ENCODE measurements around the gene SLC27A5.

SLC27A5 gene, protein sequence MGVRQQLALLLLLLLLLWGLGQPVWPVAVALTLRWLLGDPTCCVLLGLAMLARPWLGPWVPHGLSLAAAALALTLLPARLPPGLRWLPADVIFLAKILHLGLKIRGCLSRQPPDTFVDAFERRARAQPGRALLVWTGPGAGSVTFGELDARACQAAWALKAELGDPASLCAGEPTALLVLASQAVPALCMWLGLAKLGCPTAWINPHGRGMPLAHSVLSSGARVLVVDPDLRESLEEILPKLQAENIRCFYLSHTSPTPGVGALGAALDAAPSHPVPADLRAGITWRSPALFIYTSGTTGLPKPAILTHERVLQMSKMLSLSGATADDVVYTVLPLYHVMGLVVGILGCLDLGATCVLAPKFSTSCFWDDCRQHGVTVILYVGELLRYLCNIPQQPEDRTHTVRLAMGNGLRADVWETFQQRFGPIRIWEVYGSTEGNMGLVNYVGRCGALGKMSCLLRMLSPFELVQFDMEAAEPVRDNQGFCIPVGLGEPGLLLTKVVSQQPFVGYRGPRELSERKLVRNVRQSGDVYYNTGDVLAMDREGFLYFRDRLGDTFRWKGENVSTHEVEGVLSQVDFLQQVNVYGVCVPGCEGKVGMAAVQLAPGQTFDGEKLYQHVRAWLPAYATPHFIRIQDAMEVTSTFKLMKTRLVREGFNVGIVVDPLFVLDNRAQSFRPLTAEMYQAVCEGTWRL

DNA sequence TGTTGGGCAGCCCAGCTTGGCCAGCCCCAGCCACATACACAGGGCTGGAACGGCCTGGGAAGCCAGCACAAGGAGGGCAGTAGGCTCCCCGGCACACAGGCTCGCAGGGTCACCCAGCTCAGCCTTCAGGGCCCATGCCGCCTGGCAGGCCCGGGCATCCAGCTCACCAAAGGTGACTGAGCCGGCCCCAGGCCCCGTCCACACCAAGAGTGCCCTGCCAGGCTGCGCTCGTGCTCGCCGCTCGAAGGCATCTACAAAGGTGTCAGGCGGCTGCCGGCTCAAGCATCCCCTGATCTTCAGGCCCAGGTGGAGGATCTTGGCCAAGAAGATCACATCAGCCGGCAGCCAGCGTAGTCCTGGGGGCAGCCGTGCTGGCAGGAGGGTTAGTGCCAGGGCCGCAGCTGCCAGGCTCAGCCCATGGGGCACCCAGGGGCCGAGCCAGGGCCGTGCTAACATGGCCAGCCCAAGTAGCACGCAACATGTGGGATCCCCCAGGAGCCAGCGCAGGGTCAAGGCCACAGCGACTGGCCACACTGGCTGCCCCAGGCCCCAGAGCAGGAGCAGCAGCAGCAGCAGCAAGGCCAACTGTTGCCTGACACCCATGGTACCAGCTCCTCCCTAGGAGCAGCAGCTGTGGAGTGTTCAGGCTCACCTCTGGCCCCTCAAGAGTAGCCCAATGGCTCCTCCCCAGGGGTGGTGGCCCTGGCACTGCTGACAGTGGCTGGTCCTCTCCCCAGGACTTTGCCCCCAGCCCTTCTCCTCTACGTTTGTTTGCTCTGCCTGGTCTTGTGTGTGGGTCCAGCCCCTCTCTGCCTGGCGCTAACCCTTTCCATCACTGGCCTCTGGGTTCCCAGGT, at the start of gene SLC27A5:
Gene SLC27A5, minus strand, starts transcription at position 640 of the 856 bp plus-strand sequence. Its CDS starts 37 bp downstream, at position 603.
- no peak for DNase-seq

- no peak for DNase-seq
Measured at GRCh38 chr19:58560921-58561320, 49.1 kb upstream of the SLC27A5 start.

DNA sequence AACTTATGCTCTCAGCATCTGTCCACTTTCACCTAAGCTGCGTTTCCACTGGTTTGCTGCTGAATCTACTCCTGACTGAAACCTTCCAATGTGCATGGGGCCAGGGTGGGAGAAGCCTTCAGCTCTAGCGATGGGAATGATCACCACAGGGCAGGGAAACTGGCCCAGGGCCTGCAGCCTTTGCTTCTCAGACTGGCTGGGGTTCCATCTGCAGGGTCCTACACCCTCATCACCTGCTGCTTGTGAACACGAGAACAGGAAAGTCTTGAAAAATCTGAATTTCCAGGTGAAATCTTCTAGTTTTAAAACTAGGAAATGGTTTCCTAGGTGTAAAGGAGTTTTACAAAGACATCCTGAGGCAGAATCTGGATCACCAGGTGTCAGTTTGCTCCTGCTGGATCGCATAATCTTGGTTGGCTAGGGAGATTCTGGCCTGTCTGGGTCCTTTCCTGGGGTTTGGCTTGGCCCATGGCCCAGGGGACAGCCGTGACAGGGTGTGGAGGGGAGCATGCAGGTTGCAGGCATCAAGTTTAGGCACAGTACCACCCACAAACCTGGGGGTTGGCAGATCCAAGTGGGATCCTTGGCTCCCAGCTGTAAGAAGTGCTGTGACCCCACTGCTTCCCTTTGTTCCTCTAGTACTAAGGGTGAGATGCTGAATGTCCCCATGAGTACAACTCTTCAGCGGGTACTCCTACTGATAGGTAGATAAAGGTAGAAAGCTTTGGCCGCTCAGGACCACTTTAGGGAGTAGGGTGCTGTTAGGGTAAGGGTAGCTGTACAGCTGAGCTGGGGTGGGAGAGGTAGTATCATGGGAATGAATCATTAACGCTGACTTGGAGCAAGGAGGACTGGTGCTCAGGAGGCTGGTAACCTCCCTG, 48.5 kb upstream of the SLC27A5 start:
- DNase-seq, result no peak

GRCh38 chr19:58559275-58560006, 47.6 kb upstream of the SLC27A5 start:
- peak; percentile 48 to 70 for DNase-seq

DNA sequence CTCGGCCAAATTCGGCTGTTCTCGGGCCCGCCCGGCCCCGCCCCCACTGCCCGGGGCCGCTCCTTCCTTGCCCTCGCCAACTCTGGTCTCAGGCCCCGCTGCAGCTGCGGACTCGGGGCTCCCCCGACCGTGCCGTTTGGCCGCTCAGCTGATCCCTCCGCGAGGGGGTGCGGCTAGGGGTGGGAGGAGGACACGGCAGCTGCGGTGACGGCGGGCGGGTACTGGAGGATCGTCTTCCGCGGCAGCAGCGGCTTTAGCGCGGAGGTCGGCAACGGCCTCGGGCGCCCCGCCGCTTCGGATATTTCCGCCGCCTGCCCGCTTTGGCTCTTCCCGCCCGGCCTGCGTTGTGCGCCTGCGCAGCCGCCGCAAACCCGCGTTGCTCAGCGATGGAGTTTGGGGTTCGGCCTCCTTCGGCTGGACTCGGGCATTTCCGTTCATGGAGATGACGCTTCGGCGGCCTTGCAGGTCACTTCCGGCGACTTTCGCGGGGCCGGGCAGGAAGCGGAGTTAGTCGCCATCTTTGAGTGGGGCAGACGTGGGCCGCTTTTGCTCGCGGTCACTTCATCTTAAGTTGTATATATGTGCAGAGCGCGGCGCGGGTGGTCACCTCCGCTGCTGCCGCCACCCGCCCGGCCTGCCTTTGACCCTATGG, 47.0 kb upstream of the SLC27A5 start:
- peak; percentile 98 to 100 for DNase-seq

- DNase-seq, result peak; percentile 56 to 61
Measured at GRCh38 chr19:58558066-58558622, 46.4 kb upstream of the SLC27A5 start, which contains the start of gene UBE2M. Gene UBE2M (minus strand): TSS chr19:58558611. CDS start chr19:58558381, 230 bp downstream.

DNA sequence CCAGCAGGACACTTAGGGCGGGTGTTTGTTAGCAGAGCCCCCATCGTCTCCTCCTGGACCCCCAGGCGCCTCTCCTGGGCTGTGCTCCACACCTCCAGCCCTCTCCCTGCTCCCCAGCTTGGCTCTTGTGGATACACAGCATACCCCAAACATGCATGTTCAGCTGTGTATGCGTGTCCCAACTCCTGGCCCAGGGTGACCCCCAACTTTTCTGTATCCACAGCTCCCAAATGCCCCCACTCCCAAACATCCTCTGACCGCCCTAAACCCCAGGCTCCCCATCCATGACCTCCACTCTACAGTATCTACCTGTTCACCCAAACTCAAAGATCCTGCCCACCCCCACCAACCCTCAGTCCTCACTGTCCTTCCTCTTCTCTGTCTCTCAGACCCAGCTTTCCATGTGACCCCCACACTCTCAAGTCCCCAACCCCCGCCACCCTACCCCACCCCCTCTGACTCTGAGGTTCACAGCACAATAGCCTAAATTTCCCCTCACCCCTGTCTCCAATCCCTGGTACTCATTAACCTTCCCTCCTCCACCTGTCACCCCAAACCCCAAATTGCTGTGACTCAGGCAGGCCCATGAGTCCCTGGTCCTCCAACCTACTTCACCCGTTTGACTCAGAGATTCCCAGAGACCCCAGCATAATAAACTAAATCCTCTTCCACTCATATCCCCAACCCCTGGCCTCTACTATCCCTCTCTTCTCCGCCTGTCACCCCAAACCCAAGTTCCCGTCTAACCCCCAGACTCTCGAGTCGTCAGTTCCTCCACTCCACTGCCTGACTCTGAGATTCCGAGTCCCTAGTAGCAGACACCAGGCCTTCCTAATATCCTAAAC, 45.7 kb upstream of the SLC27A5 start:
- DNase-seq, result no peak

- DNase-seq, result no peak
Measured at GRCh38 chr19:58556622-58557220, 44.9 kb upstream of the SLC27A5 start.

DNA sequence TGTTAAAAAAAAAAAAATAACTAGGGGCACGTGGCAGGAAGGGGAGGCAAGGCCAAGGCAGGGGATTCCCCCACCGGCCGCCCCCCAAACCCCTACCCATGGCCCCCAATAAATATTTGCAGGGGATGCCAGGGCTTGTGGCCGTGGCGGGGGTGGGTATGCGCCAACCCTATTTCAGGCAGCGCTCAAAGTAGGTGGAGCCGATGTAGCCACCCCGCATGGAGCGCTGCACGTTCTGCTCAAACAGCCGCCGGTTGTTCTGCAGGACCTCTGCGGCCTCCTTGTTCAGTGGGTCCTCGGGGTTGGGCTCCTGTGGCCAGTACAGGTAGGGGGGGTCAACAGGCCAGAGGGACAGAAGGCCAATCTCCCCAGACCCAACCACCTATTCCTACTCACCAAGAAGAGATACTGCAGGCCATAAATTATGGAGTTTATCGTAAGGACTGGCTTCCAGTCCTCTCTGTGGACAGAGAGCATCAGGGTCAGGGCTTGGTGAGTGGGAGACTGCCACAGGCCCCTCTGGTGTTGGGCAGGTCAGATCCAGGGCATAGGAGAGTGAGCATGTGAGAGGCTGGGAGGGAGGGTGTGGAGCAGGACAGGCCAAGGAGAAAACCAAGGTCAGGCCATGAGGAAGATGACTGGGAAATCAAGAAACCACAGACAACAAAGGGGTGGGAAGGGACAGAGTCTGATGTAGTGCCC, 44.3 kb upstream of the SLC27A5 start:
- DNase-seq, result no peak

GRCh38 chr19:58555369-58555885, 43.6 kb upstream of the SLC27A5 start:
- no peak for DNase-seq

GRCh38 chr19:58554494-58555368, 42.9 kb upstream of the SLC27A5 start, which contains the start of gene CHMP2A:
Gene CHMP2A (minus strand): TSS chr19:58555105. CDS start chr19:58554212, 893 bp downstream.
- peak; percentile 94 to 98 for DNase-seq

DNA sequence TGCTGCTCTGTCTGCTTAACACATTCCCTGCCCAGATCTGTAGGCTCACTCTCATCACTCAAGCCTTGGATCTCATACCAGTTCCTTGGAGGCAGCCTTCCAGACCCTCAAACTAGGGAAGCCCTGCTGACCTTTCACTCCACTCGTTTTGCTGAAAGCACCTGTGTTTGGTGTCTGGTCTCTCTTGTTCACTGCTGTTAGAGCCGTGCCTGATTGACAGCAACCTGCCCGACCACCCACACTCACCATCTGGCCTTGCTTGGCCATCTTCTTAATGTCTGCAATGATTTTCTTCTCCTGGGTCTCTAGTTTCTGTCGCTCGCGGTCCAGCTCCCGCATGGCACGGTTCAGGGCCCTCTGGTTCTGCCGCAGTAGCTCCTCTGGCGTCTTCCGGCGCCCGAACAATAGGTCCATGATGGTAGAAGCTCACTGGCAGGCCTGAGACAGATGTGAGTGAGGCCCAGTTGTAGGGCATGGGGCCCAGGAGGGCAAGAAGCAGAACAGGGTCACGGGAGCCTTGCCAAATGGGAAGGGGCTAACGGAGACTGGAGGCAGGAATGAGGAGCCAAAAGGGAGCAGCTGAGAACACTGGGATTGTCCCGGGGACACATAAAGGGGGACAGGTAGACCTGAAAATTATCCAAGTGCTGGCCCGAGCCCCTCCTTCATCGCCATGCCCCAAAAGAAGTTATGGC, 42.2 kb upstream of the SLC27A5 start:
- DNase-seq, result no peak

DNA sequence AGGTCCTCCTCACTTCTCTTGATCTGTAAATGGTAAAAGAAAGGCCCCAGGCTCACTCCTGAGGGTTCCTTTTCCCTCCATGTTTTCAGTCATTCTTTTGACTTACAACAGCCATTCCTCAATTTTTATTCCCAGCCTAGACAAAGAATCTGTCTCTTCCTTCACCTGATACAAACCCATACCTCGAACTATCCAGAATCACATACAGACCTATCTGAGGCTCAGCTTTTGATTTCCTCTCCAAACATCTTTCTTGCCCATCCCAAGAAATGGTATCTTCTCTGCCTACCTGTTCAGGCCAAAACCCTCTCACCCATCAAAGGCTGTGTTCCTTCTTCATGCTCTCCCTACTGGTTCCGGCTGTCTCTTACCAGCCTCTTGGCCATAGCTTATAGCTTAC, 40.9 kb upstream of the SLC27A5 start:
- DNase-seq, result no peak

GRCh38 chr19:58551577-58552471, 40.0 kb upstream of the SLC27A5 start:
- DNase-seq, result no peak

GRCh38 chr19:58551123-58551497, 39.3 kb upstream of the SLC27A5 start:
- DNase-seq, result no peak

Measured in stimulated activated CD4-positive, alpha-beta T cell treated with anti-CD3 and anti-CD28 coated beads, Interleukin-4, amount 100 ng/mL, for 4 hours (primary cell).